GM19351 (cell line): ENCODE measurements around the gene ZNF429.
"Not testable (repeated sequence)": the region's sequence is repeated elsewhere in the genome, so short reads cannot be mapped to it uniquely, and the experiment has no call there.

ENCODE experiments used
- ATAC-seq: cut with Tn5 transposase; IDR thresholded peaks from one replicate; pipeline ENCODE4 v1.9.1; 2021; ENCODE audit warnings: mild to moderate bottlenecking, moderate library complexity; ENCODE audit not compliant: unreplicated experiment

ZNF429 gene

DNA sequence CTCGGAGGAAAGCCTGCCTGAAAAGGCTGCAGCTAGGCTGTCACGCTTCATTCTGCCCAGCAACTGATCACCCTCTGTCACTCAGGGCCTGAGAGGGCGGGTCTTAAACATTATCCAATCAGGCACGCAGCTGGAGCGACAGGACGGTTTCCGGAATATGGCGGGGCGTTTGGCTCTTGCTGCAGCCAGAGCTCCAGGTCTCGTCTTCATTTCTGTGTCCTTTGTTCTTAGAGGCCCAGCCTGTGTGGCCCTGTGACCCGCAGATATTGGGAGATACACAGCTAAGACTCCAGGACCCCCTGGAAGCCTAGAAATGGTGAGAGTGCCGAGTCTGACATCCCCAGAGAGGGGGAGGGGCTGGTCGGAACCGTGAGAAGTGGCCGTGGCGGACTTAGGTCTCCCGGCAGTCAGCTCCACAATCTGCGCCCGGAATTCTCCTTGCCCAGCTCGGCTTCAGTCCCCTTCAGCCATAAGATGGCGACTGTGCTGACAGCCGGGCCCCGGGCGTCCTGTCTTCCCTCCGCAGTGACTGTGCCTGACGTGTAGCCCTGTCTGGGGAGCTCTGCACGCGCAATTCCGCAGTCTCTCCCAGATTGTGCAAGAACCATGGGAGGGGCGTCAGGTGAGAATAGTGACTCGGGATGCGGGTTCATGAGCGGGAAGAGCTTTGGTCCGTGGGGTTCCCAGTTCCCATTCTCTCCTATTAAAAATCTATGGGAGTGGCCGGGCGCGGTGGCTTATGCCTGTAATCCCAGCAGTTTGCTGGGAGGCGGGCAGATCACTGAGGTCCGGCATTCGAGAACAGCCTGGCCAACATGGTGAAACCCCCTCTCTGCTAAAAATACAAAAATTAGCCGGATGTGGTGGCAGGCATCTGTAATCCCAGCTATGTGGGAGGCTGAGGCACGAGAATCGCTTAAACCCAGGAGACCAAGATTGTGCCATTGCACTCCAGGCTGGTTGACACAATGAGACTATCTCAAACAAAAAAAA, at the start of gene ZNF429:
Gene ZNF429 (plus strand): TSS at position 144 of the 993 bp plus-strand sequence. CDS start 170 bp downstream, at position 314.
- peak; percentile 99 for ATAC-seq

- no peak for ATAC-seq
These were observed 44.7 kb upstream of the ZNF429 start for GRCh38 chr19:21460686-21461085.

DNA sequence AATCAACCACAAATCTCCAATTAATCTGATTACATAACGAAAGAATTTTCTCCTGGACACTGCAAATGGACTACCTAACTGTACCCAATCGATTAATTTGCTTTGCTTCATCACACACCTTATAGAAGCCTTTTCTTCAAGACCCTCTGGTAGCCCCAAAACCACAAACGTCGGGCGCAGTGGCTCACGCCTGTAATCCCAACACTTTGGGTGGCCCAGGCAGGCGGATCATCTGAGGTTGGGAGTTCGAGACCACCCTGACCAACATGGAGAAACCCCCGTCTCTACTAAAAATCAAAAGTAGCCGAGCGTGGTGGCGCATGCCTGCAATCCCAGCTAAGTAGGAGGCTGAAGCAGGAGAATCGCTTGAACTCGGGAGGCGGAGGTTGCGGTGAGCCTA, 42.9 kb upstream of the ZNF429 start:
- no peak for ATAC-seq

DNA sequence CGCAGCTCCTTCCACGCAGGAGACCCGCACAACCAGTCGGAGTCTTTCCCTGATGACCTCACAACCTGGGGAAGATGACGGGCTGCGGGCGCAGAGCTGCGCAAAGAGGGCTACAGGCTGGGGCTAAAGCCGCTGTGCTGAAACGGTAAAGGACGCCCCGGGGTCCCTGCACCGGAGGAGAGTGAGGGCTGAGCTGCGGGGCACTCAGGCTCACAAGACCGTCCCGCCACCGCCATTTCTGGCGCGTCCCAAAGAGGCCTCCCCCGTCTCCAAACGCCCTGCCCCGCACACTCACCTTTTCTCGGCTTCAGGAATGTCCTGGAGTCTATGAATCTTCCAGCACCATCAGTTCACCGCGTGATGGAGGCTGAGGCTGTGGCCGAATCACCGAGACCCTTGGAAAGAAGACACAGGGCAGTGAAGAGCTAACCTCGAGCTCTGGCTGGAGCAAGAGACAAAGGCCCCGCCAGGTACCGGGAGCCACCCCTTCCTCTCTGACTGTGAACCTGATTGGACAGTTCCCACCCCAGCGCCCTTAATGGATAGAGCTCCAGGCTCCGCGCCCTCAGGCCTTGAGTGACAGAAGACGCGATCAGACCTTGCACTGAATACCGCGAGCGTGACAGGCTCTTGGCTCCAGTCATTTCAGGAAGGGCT, 41.8 kb upstream of the ZNF429 start:
- ATAC-seq, result no peak

DNA sequence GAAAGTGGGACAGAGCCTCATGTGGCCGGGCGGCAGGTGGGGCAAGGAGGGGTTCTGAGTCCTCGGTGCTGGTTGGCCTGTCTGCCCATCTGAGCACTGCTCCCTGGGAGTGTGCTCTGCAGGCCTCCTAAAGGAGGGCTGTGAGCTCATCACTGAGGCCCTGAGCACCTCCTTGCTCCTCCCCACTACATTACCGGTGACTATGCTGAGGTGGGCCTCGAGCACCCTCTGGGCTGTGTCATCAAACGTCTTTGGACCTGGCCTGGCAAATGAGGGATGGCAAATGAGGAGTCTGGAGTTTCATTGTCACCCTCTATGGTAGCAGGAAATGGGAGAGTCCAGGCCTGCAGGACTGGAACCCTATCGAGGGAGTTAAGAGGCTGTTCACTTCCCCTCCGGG, 38.8 kb upstream of the ZNF429 start:
- ATAC-seq, result no peak

- ATAC-seq, result no peak
These were observed 36.6 kb upstream of the ZNF429 start for GRCh38 chr19:21468791-21469190.

DNA sequence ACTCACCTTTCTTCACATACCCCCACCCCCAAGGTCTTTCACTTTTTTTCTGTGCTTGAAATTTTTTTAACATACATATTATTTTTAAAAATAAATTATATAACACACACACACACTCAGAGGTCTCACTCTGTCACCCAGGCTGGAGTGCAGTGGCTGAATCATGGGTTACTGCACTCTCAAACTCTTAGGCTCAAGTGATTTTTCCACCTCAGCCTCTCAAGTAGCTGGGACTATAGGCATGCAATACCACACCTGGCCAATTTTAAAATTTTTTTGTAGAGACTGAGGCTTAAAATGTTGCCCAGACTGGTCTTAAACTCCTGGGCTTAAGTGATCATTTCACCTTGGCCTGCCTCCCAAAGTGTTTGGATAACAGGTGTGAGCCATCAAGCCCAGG, 32.9 kb upstream of the ZNF429 start:
- no peak for ATAC-seq

DNA sequence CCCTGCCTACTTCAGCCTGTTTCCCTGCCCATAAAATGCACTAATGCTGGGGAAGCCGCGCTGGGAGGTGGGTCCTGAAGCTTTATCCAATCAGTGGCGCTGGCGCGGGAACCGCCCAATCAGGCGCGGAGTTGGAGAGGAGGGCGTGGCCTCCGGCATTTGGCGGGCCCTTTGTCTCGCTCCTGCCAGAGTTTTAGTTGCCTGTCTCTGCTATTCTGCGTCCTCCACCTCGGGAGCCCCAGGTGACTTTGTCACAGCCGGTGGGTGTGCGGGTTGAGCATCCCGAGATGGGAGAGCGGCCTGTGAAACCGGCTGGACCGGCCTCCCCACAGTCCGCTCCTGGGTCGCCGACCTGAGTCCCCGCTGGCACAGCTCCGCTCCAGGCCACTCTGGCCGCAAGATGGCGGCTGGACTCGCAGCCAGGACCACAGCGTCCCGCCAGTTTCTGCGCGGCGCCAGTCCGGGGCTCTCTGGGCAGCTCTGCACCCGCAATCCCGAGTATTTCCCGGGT, 30.7 kb upstream of the ZNF429 start:
- no peak for ATAC-seq

DNA sequence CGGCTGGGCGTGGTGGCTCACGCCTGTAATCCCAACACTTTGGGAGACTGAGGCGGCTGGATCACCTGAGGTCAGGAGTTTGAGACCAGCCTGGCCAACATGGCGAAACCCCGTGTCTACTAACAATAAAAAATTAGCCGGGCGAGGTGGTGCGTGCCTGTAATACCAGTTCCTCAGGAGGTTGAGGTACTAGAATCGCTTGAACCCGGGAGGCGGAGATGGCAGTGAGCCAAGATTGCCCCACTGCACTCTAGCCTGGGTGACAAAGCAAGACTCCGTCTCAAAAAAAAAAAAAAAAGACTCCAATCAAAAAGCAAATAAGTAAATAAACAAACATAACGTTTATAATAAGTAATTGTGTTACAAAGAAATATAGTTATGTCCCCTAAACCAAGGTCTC, 23.0 kb upstream of the ZNF429 start:
- not testable (repeated sequence) for ATAC-seq

- no peak for ATAC-seq
These were observed 22.5 kb upstream of the ZNF429 start for GRCh38 chr19:21482863-21483276.

GRCh38 chr19:21483589-21484170, 21.7 kb upstream of the ZNF429 start:
- ATAC-seq, result no peak

GRCh38 chr19:21484631-21485030, 20.8 kb upstream of the ZNF429 start:
- ATAC-seq, result no peak

DNA sequence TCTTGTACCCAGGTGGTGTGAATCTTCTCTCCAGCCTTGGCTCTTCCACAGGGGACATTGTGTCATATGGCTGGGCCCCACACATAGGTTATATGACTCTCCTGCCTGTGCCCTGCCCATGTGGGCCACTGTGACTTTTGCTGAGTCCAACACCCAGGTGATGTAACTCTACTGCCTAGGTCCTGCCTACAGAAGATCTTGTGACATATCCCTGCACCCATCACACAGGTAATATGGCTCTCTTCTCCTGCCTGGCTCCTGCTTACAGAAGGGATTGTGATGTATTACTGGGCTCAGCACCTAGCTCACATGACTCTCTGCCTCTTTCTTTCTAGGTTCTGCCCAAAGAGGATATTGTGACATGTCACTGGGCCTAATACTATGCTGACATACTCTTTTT, 19.5 kb upstream of the ZNF429 start:
- ATAC-seq, result no peak

DNA sequence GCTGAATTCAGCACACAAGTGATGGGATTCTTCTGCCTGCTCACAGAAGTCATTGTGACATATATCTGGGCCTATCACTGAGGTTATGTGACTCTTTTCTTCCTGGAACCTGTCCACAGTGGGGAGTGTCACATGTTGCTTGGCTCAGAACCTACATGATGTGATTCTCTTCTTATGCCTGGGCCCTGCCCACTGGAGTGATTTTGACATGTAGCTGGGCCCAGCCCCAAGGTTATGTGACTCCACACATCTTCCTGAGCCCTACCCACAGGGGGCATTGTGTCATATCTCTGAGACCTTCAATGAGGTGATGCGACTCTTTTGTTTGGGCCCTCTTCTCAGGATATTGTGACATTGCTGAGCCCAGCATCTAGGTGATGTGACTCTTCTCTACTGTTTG, 17.4 kb upstream of the ZNF429 start:
- no peak for ATAC-seq

DNA sequence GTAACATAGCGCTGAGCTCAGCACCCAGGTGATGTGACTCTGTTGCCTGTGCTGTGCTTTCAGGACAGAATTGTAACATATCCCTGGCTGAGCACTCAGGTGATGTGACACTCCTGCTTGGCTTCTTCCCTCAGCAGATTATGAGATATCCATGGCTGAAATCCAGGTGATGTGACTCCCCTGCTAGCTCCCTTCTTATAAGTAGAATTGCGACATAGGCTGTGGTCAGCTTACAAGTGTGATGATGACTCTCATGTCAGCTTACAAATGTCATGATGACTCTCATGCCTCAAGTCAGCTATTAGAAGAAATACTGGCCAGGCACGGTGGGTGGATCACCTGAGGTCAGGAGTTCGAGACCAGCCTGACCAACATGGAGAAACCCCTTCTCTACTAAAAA, 14.3 kb upstream of the ZNF429 start:
- ATAC-seq, result no peak

DNA sequence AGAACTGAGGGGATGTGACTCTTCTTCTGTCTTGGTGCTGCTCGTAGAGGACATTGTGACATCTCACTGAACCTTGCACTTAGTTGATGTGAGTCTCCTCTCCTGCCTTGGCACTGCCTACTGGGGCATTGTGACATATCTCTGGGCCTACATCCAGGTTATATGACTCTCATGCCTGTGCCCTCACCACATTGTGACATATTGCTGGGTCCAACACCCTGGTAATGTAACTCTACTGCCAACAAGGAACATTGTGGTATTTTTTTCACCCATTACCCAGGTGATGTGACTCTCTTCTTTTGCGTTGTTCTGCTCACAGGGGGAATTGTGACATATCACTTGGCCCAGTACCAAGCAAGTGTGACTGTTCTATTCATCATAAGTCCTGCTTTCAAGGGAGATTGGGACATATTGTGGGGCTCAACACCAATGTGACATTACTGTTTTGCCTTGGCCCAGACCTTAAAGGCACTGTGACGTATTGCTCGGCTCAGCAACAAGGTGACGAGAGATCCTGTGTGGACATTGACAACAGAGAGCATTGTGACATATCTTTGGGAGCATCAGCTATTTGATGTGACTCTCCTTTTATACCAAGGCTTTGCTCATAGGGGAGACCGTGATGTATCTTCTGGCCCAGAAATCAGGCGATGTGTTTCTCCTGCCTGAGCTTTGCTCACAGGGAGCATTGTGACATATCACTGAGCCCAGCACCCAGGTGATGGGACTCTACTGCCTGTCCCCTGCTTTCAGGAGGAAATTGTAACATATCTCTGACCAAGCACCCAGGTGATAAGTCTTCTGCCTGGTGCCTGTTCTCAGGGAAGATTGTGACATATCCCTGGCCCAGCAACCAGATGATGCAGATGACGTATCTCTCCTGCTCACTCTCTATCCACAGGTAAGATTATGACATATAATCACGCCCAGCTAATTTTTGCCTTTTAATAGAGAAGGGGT, 12.2 kb upstream of the ZNF429 start:
- no peak for ATAC-seq

GRCh38 chr19:21496876-21497275, 8.5 kb upstream of the ZNF429 start:
- no peak for ATAC-seq

GRCh38 chr19:21498651-21499050, 6.8 kb upstream of the ZNF429 start:
- ATAC-seq, result no peak

DNA sequence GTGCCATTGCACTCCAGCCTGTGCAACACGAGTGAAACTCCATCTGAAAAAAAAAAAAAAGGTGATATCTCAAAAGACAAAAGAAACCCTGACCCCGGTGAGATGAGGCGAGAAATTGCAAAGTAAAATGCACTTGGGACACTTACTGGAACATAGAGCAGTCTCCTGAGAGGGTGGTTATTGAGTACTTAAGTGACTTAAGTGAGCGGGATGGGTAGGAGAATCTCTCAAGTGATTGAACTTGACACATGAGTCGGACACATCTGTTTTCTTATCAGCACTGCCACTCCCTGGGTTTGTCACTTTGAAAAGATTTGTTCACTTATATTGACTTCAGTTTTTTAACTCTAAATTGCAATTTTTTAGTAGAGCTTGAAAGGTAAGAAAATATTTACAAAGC, 2.8 kb downstream of the ZNF429 start:
- ATAC-seq, result no peak

DNA sequence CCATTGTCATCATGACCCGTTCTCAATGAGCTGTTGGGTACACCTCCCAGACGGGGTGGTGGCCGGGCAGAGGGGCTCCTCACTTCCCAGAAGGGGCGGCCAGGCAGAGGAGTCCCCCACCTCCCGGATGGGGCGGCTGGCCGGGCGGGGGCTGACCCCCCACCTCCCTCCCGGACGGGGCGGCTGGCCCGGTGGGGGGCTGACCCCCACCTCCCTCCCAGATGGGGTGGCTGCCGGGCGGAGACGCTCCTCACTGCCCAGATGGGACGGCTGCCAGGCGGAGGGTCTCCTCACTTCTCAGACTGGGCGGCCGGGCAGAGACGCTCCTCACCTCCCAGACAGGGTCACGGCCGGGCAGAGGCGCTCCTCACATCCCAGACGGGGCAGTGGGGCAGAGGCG, 5.7 kb downstream of the ZNF429 start:
- ATAC-seq, result not testable (repeated sequence)
